IPS-NIHi11 (cell line): ENCODE data around the gene OASL.
"Not testable (repeated sequence)": the region's sequence is repeated elsewhere in the genome, so short reads cannot be mapped to it uniquely, and the experiment has no call there.

Experiments
- DNase-seq: peaks from one replicate; pipeline ENCODE4 v3.0.0; 2012; ENCODE audit warnings: mixed read lengths, low spot score

Gene OASL

GRCh38 chr12:121038861-121039668, at the start of gene OASL:
Gene OASL (minus strand): TSS chr12:121039246. CDS start chr12:121038971, 275 bp downstream.
- no peak for DNase-seq

GRCh38 chr12:121088195-121088585, 49.1 kb upstream of the OASL start:
- no peak for DNase-seq

GRCh38 chr12:121087467-121088194, 48.6 kb upstream of the OASL start:
- no peak for DNase-seq

GRCh38 chr12:121086781-121087295, 47.8 kb upstream of the OASL start:
- DNase-seq, result no peak

GRCh38 chr12:121085506-121086353, 46.7 kb upstream of the OASL start:
- no peak for DNase-seq

GRCh38 chr12:121085069-121085468, 46.0 kb upstream of the OASL start:
- no peak for DNase-seq

- DNase-seq, result no peak
These were observed 45.2 kb upstream of the OASL start for GRCh38 chr12:121084229-121084628.

- no peak for DNase-seq
These were observed 41.9 kb upstream of the OASL start for GRCh38 chr12:121080909-121081308.

- DNase-seq, result no peak
These were observed 40.8 kb upstream of the OASL start for GRCh38 chr12:121079736-121080272.

- DNase-seq, result not testable (repeated sequence)
These were observed 38.4 kb upstream of the OASL start for GRCh38 chr12:121077440-121077839.

GRCh38 chr12:121075911-121076310, 36.9 kb upstream of the OASL start:
- not testable (repeated sequence) for DNase-seq

- no peak for DNase-seq
These were observed 33.1 kb upstream of the OASL start for GRCh38 chr12:121072147-121072546.

GRCh38 chr12:121069206-121069605, 30.2 kb upstream of the OASL start:
- DNase-seq, result no peak

- DNase-seq, result no peak
These were observed 26.3 kb upstream of the OASL start for GRCh38 chr12:121065345-121065744.

GRCh38 chr12:121064586-121064985, 25.5 kb upstream of the OASL start:
- not testable (repeated sequence) for DNase-seq

- no peak for DNase-seq
These were observed 25.1 kb upstream of the OASL start for GRCh38 chr12:121064116-121064515.

- no peak for DNase-seq
These were observed 23.5 kb upstream of the OASL start for GRCh38 chr12:121062391-121063045.

- no peak for DNase-seq
These were observed 22.8 kb upstream of the OASL start for GRCh38 chr12:121061831-121062230.

- peak; percentile 51 for DNase-seq
These were observed 21.3 kb upstream of the OASL start for GRCh38 chr12:121060149-121061001.
